ENCODE measurements around the gene MRPL34.

The MRPL34 gene

GRCh38 chr19:17329366-17330261 lies 23.9 kb downstream of the MRPL34 start:
- DNase-seq (ENCODE audit: low read depth in 2 of 2) = no peak
- TF ChIP-seq CTCF (IDR thresholded peaks at IDR 0.05; ENCODE audit: low read depth, low read length) = no peak
- no peak overlapping the region for H3K4me3 ChIP-seq (replicated peaks in 1 of 2; ENCODE audit: low read depth in 2 of 2, low read length in 2 of 2)

GRCh38 chr19:17330262-17331044 lies 24.8 kb downstream of the MRPL34 start:
- DNase-seq (ENCODE audit: low read depth in 2 of 2) = no peak
- no peak for TF ChIP-seq CTCF (IDR thresholded peaks at IDR 0.05; ENCODE audit: low read depth, low read length)
- no peak overlapping the region for H3K4me3 ChIP-seq (replicated peaks in 1 of 2; ENCODE audit: low read depth in 2 of 2, low read length in 2 of 2)

- no peak for TF ChIP-seq CTCF (IDR thresholded peaks at IDR 0.05; ENCODE audit: low read depth, low read length)
- H3K4me3 ChIP-seq (replicated peaks in 1 of 2; ENCODE audit: low read depth in 2 of 2, low read length in 2 of 2) = no peak overlapping the region
- no peak for DNase-seq (ENCODE audit: low read depth in 2 of 2)
Observed at GRCh38 chr19:17331045-17331558, 25.4 kb downstream of the MRPL34 start.

- no peak for TF ChIP-seq CTCF (IDR thresholded peaks at IDR 0.05; ENCODE audit: low read depth, low read length)
- no peak for DNase-seq (ENCODE audit: low read depth in 2 of 2)
- H3K4me3 ChIP-seq (replicated peaks in 1 of 2; ENCODE audit: low read depth in 2 of 2, low read length in 2 of 2) = no peak overlapping the region
Observed at GRCh38 chr19:17332360-17332676, 26.6 kb downstream of the MRPL34 start.

- DNase-seq (ENCODE audit: low read depth in 2 of 2) = peak; percentile 56 to 59
- no peak overlapping the region for H3K4me3 ChIP-seq (replicated peaks in 1 of 2; ENCODE audit: low read depth in 2 of 2, low read length in 2 of 2)
- no peak for TF ChIP-seq CTCF (IDR thresholded peaks at IDR 0.05; ENCODE audit: low read depth, low read length)
Observed at GRCh38 chr19:17332677-17333581, 27.3 kb downstream of the MRPL34 start.

Data from cardiac fibroblast (primary cell).